GM13977 (cell line): ENCODE results near the gene USP31.

Experiments
- DNase-seq: peaks from one replicate; pipeline ENCODE4 v3.0.0; 2012; ENCODE audit warnings: low spot score
- in situ Hi-C: fragments of 300-500 bp; cut with MboI; formaldehyde crosslinking; loops from one replicate; pipeline ENCODE4 v1.12.0; 2022; ENCODE audit warnings: low sequenced_read_pairs, low pct_unique_long_range_greater_than_20kb, mixed read lengths, inconsistent platforms; ENCODE audit not compliant: unreplicated experiment
- TF ChIP-seq, protein P1 (sequence below): IDR thresholded peaks from 2 replicates; pipeline ENCODE4 v1.5.1; 2012; ENCODE audit warnings: mild to moderate bottlenecking, control low read depth; ENCODE audit not compliant: insufficient read depth; ENCODE audit errors: extremely low read depth, missing control alignments

The USP31 gene

DNA sequence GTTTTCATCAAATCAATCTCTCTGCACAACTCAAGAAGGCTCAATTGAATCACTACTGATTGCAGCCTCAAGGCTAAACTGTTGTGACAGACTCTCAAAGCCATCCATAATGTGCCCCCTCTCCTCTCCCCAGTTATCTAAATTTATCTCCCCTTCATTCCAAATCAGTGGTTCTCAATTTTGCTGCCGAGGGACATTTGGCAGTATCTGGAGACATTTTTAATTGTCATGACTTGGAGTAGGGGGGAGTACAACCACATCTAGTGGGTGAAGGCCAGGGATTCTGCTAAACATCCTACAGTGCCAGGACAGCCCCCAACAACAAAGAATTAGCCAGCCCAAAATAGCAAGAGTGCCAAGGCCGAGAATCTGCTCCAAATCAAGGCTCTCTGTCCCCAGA is 9.1 kb downstream of the USP31 start:
- no peak for DNase-seq
- TF ChIP-seq, protein P1, sequence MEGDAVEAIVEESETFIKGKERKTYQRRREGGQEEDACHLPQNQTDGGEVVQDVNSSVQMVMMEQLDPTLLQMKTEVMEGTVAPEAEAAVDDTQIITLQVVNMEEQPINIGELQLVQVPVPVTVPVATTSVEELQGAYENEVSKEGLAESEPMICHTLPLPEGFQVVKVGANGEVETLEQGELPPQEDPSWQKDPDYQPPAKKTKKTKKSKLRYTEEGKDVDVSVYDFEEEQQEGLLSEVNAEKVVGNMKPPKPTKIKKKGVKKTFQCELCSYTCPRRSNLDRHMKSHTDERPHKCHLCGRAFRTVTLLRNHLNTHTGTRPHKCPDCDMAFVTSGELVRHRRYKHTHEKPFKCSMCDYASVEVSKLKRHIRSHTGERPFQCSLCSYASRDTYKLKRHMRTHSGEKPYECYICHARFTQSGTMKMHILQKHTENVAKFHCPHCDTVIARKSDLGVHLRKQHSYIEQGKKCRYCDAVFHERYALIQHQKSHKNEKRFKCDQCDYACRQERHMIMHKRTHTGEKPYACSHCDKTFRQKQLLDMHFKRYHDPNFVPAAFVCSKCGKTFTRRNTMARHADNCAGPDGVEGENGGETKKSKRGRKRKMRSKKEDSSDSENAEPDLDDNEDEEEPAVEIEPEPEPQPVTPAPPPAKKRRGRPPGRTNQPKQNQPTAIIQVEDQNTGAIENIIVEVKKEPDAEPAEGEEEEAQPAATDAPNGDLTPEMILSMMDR = no peak
- in situ Hi-C loops = no loop called here

DNA sequence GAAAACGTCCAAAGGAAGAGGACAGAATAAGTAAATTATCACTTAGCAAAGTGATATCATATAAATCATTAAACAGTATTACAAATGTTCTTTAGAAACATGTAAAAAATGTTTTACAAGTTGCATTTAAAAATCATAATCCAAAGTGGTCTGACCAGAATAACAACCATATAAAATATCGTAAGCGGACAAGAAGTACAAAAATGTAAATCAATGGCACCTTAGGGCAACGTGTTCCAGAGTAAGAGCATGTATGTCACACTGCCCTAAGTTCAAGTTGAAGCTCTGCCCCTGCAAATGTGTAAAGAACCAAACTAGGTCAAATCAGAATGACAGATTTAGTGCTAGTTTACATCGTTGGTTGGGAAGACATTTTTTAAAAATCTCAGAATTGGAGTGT is 11.4 kb downstream of the USP31 start:
- TF ChIP-seq, protein P1 = no peak
- in situ Hi-C loops = no loop called here
- DNase-seq = no peak

DNA sequence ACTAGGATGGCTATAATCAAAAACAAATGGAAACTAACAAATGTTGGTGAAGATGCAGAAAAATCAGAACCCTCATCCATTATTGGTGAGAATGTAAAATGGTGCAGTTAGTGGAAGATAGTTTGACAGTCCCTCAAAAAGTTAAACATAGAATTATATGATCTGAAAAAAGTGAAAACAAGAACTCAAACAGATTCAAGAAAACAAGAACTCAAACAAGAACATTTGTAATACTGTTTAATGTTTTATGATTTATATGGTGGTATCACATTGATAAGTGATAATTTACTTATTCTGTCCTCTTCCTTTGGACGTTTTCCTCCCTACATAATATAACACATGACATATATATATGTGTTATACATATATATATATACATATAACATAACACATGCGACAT is 12.0 kb downstream of the USP31 start:
- in situ Hi-C loops = no loop called here
- DNase-seq = no peak
- TF ChIP-seq, protein P1 = no peak

DNA sequence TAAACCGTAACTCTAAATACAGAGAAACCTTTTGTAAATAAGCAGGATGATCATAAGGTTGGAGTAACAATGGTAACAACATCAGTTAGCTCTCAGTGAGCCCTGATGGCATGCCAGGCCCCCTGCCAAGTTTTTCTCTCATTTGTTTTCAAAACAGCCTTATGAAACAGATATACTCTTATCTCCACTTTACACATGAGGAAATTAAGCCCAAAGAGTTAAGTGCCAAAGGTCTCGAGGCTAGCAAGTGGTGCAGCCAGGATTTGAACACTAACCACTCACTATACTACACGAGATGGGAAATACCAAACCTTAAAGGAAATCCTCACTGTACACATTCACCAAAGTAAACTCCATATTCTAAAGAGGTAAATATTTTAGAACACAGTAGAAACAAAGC is 15.0 kb downstream of the USP31 start:
- in situ Hi-C loops = no loop called here
- no peak for DNase-seq
- TF ChIP-seq, protein P1 = no peak

DNA sequence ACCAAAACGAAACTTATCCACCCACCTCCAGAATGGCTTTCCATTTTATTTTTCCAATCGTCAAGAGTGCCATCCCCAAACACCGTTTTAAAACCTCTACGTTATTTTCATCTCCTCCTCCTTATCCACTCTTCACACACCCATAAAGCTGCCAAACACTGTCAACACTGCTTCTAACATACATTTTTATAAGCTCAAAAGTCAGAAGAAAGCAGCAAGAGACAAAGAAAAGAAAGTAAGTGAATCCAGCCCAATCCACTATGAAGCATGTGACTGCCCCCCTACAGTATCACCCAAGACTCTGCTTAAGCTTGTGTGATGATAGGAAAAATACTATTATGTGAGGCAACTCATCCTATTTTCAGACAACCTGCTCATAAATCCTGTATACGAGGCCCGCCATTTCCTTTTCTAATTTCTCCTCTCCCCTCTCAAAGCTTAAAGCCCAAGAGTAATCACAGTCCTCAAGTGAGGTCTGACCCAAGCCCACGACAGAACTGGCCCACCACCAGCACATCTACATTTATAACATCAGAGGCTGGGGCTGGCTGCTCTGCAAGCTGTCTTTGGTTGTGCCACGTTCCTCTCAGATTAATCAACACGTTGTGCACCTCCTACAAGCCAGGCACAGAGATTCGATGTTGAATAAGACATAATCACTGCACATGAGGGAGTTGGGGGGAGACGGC is 16.3 kb downstream of the USP31 start:
- DNase-seq = no peak
- TF ChIP-seq, protein P1 = no peak
- in situ Hi-C loops = no loop called here

DNA sequence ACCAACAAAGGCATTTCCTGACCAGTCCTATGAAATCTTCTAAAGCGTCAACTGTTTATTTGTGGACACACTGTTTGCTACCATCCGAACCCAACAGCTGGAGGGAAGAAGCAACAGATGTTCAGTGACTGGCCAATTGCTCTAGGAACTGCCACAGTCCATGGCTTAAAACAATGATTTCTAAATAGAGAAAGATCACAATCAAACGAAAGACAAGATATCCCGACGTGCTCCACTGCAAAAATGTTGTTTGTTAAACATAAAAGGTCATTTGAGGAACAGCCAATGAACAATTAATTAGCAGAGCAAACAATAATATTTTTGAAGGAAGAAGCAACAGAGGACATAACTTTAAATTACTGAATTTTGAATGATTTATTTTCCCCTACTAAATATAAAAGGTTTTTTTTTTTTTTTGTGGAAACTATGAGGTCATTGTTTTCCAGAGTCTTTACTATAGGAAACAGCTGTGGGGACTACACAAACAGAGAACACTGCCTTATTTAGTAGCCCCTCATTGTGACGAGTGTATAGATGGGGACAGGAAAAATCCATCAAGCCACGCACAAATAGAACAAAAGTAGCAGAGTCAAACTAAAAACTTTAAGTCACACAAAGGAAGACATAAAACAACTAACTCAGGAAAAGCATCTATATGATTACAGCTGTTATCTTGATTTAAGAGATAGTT is 17.2 kb downstream of the USP31 start:
- no peak for DNase-seq
- in situ Hi-C loops = no loop called here
- TF ChIP-seq, protein P1 = no peak
